GM12873 (cell line): ENCODE data around the gene RAB19.

ENCODE experiments used
- TF ChIP-seq, protein P1 (sequence below): IDR thresholded peaks from 2 replicates; pipeline ENCODE4 v1.5.1; 2012; ENCODE audit warnings: low read depth, mild to moderate bottlenecking, moderate library complexity, low read length, control low read depth; ENCODE audit not compliant: insufficient read depth; ENCODE audit errors: missing control alignments

The RAB19 gene

DNA sequence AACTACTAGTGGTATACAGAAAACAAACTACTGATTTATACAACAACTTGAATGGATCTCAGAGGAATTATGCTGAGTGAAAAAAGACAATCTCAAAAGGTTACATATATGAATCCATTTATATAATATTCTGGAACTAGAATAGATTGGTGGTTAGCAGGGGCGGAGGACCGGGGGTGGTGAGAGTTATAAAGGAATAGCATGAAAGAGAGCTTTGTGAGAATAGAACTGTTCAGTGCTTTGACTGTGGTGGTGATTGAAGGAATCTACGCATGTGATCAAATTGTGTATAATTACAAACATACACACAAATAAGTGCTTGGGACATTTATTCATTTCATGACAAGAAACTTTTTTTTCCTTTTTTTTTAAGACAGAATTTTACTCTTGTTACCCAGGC, 19.6 kb downstream of the RAB19 start:
- TF ChIP-seq, protein P1, sequence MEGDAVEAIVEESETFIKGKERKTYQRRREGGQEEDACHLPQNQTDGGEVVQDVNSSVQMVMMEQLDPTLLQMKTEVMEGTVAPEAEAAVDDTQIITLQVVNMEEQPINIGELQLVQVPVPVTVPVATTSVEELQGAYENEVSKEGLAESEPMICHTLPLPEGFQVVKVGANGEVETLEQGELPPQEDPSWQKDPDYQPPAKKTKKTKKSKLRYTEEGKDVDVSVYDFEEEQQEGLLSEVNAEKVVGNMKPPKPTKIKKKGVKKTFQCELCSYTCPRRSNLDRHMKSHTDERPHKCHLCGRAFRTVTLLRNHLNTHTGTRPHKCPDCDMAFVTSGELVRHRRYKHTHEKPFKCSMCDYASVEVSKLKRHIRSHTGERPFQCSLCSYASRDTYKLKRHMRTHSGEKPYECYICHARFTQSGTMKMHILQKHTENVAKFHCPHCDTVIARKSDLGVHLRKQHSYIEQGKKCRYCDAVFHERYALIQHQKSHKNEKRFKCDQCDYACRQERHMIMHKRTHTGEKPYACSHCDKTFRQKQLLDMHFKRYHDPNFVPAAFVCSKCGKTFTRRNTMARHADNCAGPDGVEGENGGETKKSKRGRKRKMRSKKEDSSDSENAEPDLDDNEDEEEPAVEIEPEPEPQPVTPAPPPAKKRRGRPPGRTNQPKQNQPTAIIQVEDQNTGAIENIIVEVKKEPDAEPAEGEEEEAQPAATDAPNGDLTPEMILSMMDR = no peak

DNA sequence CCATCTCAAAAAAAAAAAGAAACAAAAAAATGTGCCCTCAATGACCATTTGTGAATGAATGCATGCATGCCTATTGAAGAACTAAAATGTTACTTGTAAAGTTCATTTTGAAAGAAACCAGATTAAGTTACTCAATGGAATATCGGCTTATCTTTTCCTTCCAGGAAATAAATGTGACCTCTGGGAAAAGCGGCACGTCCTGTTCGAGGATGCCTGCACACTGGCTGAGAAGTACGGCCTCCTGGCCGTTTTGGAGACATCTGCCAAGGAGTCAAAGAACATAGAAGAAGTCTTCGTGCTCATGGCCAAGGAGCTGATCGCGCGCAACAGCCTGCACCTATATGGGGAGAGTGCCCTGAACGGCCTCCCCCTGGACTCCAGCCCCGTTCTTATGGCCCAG, 21.9 kb downstream of the RAB19 start:
- TF ChIP-seq, protein P1 = no peak

DNA sequence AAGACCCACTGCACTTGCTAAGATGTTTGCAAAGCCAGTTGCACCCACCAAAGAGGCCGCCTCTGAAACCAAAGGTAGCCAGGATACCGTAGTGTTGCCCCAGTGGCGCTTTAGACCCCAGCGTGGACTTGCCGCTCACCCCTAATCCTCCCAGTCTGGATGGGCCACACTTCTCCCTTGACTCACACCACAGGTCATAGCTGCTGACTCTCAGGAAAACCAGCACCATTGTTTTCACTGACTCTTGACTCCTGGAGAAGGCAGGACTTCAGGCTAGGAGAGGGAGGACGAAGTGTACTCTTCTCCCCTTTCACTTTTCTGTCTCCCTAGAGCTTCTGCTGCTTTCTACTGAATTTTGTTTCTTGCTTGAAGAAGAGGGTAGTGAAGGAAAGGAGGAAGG, 22.3 kb downstream of the RAB19 start:
- TF ChIP-seq, protein P1 = no peak

DNA sequence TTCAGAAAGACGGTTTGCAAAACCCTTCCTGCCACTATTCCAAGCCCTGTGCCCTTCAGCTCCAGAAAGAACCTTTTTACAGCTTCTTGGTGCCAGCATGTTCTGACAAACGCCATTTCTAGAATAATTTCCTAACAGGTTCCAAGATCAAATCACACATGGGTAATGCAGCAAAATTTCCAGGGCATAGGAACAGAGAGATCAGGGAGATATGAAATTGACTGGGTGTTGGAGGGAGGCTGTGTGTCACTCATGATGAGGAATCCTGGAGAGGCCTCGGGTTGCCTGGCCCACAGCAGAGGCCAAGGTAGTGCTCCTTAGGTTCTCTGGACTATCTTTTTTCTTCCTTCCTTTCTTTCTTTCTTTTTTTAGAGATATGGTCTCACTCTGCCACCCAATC, 29.5 kb downstream of the RAB19 start:
- TF ChIP-seq, protein P1 = no peak

DNA sequence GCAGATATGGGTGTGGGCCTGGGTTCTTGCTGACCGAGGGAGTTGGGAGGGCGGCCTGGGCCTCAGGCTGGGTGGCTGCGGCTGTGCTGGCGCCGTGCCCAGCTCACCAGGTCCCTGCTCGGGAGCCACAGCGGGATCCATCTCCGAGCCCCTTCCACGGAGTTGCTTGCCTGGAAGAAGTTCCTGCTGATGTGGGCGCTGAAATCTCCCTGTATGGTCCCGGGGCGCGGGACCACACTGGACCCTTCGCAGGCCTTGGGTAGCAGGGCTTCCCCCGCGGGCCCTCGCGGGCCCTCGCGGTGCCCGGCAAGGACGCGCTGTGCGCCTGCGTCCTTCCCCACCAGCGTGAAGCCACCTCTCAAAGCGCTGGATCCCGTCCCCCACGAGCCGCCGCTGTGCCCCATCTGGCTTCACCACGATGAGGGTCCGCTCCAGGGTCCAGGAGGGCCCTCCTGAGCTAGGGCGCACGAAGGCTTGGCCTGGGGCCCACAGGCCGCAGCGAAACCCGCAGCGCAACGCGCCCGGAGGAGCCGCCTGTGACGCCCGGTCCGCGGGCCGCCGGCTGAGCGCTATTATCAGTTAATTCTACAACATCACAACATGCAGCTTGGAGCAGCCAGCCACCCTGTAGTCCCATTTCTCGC, 31.5 kb downstream of the RAB19 start:
- TF ChIP-seq, protein P1 = no peak

DNA sequence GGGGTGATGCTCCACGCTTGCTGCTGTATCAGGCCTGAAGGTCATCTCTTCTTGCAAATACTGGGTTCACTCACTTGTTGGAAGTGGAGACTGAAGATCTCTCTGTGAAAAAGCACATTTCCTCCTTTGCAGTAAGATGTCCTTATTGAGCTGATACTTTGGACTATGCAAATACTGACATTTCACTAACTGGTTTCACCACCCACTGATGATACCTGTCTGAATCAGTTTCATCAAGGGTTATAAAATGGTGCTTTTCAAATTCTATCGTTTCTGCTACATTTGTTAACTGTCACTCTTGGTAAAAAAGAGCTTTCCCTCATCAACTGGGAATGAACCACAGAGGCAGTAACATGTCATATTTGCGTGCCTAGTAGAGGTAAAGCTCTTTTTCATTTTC, 35.5 kb downstream of the RAB19 start:
- TF ChIP-seq, protein P1 = no peak

DNA sequence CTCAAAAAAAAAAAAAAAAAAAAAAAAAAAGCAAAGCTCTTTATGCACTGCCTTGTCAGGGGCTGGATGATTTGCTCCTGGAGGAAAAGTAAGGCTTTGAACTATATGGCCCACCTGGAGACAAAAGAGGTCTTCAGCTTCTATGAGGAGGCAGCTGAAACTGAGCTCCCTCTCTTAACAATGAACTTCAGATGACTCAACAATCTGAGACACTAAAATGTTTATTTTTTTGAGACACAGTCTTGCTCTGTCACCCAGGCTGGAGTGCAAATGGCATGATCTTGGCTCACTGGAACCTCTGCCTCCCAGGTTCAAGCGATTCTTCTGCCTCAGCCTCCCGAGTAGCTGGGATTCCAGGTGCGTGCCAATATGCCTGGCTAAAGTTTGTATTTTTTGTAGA, 36.7 kb downstream of the RAB19 start:
- TF ChIP-seq, protein P1 = no peak

DNA sequence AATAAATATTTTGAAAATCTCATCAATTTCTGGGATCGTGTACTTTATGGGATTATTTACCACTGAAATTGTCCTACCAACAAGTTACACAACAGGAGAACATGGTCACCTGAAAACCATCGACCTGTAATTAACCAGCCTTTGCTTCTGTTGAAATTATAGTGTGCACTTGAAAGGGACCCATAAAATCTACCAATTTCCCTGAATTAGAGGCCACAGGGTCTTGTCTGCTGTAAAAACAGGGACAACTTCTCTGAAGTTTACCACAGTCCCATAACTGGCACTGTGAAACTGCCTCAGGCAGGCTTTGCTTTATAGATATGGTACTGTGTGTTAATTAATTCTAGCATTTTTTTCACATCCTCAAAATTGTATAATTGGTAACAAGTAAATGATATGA, 37.7 kb downstream of the RAB19 start:
- TF ChIP-seq, protein P1 = no peak
